HG03066 (cell line): ENCODE results near the gene LHPP.

Source experiments
- ATAC-seq: cut with Tn5 transposase; IDR thresholded peaks from one replicate; pipeline ENCODE4 v1.9.1; 2021; ENCODE audit warnings: low read depth; ENCODE audit not compliant: unreplicated experiment

LHPP gene

DNA sequence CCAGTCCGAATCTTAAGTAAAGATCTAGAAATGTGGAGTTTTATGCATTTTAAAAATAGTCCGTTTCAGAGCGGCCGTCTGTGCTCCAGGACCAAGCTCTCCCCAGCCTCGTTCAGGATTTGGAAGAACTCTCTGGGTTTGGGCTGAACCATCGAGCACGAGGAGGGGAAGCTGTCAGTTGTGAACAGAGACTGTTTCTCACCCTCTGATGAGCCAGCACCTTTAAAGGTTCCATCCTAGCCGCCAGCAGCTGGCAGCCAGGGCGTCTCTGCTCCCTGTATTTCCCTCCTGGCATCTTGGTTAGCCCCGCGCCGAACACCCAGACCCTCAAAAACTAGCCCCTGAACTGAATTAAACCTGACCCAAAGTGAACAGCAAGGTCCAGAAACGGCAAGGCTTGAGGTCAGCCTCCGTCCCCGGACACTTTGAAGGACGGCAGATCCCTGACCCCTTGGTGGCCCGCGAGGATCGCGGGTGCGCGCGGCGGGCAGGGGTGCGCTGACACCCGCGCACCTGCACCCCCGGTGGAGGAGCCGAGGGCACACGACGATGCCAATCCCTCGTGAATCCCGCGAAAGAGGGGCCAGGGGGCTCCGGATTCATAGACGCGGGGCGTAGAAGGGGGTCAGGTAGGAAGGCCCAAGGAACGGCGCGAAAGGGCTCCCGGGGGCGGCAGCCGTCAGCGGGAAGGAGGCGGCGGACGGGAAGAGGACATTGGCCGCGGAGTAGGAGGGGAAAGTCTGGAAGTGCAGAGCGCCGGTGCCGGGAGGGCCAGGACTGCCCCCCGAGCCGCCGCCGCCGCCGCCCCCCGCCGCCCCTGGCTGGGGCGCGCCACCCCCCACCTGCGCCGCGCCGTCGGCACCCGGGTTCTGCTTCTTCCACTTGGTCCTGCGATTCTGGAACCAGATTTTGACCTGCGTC is 14.5 kb upstream of the LHPP start:
- ATAC-seq, result no peak

DNA sequence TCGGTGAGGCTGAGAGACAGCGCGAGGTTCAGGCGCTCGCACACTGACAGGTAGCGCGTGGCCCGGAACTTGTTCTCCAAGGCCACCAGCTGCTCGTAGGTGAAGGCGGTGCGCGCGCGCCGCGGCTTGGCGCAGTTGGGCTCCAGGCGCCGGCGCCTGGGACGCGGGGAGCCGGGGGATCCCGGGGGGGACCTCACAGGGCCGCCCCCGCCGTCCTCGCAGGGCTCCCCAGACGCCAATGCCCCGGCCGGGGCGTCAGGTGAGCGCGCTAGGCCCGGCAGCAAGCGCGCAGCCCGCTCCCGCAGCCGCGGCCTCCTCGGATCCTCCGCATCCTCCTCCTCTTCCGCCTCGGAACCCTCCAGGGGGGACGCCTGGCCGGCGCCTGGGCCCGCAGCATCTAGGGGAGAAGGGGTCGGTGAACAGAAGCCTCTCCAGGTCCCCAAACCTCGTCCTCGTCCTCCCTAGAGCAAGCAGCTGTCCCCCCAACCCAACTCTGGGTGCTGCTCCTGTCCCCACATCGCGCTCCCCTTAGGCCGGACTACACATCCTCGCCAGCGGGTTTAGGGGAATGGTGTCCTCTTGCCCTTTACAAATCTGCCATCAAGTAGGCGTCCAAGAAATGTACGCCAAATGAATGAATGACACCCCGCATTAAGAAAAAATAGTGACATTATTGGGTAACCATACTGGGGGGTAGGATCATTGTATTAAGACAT is 13.7 kb upstream of the LHPP start:
- ATAC-seq, result no peak

DNA sequence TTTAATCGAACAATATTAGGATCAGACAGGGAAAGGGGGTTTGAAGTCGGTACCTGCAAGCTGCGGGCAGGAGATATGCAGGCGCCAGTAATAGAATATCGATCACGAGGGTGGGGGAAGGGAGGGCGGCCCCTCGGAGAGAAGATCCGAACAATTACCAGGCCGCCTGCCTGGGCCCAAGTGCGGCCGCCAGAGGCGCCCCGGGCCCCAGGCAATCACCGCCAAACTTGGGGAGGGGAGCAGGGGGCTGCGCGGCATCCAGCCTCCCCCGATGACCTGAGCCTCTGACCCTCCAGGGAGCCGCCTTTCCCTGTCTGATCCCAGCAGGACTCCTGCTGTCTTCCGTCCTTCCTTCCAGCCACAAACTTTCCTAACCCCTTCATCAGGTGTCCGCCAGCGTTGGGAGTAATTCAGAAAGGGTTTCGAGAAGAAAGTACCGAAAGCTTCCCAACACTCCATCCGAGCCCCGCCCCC is 12.9 kb upstream of the LHPP start:
- no peak for ATAC-seq

DNA sequence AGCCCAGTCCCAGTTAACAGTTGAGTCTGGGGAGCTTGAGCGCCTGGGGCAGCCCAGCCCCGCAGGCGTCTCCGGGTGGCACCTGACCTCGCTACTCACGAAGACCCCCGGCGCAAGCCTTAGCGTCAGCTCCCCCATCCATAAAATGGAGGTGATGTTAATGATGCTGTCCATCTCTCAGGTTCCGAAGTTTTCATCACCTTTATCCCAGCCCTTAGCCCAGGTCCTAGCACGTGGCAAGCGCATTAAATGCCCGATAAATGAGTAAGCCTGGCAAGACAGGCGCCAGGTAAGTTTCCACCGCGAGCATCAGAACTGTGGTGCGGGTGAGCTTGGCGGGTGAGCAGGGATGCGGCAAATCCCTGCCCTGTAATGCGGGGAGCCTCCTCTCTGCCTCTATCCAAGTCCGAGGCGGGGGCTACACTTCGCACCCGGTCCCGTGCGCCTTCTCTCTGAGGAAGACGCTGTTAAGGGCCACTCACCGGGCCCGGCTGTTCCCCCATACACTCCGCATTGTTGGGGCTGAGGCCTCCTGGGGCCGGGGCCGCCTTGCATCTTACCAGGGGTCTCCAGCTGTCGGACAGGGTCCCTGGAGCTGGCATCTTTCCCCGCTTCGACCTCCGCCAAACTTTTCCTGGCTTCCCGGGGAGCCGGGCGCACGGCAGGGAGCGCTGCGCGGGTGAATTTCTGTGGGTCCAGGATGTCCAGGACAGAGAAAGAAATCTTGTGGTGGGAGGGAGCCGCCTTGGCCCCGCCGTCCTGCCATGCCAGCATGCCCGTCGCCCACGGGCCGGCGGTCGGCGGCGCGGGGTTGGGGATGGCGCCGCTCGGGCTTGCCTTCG is 12.2 kb upstream of the LHPP start:
- ATAC-seq, result no peak

DNA sequence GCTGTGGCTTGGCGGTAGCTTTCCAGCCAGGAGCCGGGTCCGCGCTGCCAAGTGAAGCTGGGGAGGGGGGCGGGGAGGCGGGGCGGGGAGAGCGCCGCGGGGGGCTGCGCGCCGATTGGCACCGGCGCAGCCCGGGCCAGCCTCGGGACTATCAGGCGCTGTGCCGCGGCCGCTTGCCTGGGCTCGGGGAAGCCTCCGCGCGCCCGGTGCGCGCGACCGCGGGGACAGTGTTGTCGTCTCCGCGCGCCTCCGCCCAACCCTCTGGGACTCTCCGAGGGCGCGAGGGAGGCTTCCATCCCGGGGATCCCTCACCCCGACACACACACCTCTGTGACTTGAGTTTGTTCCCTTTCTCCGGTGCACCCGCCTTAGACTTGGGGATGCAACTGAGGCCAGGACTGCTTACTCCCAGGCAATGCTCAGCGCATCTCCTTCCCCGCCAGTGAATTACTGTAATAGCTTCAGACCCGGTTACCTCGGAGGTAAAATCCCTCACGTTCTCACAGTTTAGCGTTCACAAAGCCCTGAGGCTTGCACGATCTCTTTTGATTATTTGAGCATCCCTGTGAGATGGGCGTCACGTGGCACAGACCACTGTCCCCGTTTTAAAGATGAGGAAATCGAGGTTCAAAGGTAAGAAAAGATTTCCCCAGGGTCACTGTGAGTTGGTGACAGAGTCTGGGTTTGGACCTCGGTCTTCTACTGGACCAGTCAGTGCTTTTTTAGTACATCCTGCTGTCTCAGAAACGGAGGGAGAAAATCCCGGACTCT is 11.4 kb upstream of the LHPP start, which contains the start of gene NKX1-2:
Gene NKX1-2 (minus strand): TSS at position 24 of the 771 bp plus-strand sequence. CDS start 92 bp downstream, outside the sequence.
- no peak for ATAC-seq

DNA sequence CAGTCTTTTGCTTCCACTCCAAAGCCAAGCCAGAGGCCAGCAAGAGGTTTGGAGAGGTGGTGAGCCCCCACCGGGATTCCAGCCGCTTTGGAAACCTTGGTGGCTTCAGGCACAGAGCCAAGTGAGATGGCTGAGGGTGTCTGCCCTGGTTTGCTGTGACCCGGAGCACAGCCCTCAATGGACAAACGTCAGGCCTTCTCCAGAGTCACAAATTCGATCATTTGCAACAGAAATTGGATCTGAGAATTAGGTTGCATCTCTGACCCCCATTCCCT is 10.9 kb upstream of the LHPP start:
- ATAC-seq, result no peak

DNA sequence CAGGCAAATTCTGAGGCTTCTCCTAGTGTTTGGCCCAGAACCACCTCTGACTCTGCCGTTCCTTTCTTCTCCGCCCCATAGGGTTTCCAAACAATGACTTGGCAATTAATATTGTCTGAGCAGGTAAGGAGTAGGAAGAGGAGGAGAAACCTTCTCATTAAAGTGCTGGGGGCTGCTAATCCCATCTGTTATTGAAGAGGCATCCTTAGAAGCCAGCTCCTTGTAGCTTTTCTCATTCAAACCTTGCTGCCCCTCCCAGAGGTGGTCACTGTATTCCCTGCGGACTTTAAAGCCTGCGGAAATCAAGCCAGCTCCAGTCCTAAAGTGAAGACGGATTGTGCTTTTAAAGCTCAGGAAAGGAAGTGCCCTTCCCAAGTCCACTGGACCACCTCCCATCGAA is 10.3 kb upstream of the LHPP start:
- ATAC-seq, result no peak

DNA sequence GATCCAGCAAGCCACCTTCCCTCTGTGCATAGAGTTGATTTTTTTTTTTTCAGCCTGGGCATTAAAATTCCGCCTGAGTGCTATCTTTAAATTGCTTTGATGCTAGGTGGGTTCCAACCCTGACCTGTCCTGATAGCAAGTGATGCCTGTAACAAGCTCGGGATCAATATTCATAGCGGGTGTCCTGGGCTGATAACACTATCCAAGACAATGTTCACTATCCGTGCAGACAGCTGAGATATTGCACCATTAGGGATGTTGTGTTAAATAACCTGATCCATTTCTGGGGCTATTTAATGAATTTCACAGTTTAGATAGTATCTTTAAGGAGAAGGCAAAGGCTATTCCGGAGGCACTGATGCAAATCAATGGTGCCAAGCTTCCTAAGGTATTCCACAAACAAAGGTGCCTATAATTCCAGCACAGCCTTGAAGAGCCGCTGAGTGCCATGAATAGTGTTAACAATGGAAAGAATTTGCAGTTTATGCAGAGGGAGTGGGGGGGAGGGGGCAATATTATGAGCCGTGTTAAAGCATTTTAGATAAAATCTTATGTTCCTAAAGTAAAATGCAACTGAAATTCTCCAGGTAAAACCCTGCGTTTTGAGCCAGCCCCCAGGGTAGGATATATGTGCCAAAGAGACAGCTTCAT is 7.5 kb upstream of the LHPP start:
- ATAC-seq, result no peak

DNA sequence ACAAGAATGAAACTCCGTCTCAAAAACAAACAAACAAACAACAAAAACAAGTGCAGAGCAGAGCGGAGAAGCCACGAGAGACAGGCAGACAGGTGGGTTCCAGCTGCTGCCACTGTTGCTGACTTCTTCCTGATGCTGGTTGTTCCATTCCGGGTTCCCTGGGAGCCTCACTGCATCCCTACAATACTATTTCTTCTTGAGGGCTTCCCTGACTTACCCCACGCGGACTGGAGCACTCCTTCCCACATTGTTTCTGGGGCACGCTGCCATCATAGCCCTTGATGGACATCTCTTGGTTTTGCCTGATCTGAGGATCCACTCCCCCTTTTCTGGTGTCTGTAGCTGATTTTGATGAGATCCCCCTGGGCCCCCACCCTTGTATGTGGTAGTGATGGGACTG is 6.2 kb upstream of the LHPP start:
- ATAC-seq, result no peak

DNA sequence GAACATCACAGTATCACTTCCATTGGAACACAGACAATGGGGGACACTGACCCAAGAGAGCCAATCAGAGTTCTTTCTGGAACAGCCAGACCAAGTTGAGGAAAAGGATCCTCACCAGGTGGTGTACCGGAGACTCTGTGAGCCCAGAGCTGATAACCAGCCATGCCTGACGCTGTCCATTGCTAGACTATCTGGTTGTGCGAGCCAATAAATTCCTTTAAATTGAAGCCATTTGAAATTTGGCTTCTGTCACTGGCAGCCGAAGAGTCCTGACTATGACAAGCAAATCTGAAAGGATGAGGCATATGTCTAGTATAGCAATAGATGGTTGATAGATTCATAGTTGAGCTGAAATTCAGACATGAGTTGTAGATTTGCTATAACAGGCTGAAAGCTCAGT is 3.1 kb upstream of the LHPP start:
- no peak for ATAC-seq

DNA sequence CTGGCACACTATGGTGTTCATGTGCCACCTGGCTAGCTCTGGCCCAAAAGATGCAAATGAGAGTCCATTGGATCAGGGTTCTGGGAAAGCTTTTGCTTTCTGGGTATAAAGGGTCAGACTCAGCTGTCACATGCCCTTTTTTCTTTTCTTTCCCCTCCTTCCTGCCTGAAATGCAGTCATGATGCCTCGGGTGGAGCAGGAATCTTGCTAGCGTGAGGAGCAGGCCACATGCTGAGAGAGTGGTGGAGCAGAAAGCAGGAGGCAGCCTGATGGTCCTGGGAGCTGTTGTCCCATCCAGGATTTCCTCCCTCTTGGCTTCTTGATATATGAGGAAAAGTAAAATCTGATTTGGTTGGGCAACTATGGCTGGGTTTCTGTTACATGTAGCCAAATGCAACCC is 2.7 kb upstream of the LHPP start:
- ATAC-seq, result no peak

DNA sequence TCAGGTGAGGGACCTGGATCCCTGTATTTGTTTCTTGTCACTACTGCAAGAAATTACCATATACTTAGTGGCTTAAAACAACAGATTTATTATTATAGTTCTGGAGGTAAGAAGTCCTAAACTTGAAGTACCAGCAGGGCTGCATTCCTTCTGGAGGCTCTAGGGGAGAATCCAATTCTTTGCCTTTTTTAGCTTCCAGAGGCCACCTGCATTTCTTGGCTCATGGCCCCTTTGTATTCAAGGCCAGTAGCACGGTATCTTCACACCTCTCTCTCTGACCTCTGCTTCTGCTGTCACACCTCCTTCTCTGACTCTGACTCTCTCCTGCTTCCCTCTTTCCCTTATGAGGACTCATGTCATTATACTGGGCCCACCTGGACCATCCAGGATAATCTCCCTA is 2.2 kb upstream of the LHPP start:
- no peak for ATAC-seq

DNA sequence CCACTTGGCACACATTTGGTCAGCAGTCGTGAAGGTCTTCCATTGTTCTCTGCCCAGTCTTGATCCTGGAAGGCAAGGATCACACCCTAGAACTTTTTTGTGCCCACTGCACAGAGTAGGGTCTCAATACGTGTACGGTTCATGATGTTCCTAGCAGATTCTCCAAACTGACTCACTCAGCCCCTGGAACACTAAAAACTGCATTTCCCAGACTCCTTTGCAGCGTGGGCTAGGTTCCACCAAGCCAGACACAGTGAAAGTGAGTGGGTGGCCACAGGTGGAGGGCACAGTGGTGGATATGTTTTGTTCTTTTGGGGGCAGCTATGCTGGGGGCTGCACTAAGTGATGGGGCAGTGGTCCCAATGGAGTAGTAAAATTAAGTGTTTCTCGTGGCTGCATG is 1.5 kb upstream of the LHPP start:
- no peak for ATAC-seq

DNA sequence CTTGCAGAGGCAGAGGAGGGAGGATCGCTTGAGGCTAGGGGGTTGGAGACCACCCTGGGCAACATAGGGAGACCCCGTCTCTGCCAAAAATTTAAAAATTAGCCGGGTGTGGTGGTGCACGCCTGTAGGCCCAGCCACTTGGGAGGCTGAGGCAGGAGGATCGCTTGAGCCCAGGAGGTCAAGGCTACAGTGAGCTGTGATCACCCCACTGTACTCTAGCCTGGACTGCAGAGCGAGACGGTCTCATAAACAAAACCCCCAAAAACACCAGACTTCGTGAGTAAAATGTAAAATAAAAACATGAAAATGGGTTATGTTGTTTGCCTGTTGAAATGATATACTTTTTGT is 699 bp downstream of the LHPP start:
- ATAC-seq, result no peak

DNA sequence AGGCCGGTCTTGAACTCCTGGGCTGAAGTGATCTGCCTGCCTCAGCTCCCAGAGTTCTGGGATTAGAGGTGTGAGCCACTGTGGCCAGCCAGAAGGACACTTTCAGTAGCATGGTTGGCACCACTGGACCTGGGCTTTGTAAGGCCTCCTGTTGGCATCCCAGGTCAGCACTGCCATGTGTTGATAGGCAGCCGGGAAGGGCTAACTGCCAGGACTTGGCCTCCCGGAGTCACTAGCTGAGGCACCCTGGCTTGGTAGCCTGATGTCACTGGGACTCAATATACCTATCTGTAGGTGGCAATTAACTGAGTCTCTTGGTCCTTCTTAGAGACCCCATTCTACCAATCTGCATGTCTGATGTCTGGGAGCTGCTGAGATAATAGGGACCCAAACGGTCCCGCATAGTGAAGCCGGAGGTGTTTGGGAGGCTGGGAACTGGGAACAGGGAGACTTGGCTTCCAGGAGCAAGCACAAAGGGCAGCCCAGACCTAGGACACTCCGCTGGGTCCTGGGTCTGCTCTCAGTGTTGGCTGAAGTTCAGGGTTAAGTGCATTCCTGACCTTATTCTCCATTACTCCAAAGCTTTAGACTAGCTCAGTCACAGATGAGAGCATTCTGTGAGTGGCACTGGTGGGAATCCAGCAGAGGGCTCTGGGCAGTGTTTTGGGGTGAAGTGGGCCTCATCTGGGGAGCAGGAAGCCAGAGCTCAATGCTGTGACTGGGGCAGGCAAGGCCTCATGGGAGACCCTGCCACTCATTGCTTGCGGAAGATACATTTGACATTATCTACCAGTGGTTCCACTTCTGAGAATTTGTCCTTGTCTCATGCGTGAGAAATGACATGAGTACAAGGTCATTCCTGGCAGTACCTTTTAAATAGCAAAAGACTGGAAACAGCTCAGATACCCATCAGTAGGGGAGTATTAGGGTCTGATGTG is 2.7 kb downstream of the LHPP start:
- ATAC-seq, result no peak

DNA sequence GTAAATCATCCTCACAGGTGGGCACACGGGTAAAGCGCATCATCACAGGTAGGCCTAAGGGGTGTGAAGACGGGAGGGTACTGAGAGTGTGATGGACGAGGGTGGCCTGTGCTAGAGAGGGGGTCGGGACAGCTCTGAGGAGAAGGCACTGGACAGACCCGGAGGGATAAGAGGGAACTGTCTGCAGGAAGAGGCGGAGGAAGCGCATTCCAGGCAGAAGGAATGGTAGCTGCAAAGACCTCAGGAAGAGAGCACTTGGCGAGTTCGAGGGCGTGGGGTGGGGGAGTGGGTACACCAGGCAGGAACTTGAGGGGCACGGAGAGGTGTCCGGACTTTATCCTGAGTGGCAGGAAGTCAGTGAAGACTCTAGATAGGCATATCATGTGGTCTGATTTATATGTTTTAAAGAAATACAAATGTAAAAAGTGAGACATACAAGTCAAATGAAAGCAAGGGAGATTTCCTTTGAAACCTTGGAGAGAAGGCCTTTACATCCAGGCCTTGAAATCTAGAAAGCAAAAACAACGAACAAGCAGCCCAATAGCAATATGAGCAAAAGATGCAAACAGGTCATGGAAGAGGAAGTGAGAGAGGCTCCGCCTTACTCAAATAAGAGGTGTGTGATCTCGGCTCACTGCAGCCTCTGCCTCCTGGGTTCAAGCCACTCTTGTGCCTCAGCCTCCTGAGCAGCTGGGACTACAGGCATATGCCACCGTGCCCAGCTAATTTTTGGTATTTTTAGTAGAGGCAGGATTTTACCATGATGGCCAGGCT is 3.6 kb downstream of the LHPP start:
- no peak for ATAC-seq

DNA sequence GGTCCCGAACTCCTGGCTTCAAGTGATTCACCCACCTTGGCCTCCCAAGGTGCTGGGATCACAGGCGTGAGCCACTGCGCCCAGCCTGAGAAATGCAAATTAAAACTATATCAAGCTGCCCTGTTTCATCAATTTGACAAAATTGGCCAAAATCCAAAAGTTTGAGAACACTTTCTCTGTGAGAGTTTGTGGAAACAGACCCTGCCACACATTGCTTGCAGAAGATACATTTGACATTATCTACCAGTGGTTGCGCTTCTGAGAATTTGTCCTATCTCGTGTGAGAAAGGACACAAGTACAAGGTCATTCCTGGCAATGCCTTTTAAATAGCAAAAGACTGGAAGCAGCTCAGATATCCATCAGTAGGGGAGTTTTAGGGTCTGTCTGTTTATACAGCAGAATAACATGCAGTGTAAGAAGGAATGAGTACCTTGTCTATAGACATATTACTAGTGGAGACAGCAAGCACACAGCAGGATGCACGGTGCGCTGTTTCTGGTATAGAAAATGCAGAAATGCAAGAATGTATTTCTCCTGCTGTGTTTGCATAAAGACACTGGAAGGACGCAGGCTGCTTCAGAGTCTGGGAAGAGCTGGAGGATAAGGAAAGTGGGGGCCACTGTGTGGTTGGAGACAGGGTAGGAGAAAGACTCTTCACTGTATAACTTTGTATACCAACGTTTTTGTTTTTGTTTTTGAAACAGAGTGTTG is 4.3 kb downstream of the LHPP start:
- ATAC-seq, result no peak

DNA sequence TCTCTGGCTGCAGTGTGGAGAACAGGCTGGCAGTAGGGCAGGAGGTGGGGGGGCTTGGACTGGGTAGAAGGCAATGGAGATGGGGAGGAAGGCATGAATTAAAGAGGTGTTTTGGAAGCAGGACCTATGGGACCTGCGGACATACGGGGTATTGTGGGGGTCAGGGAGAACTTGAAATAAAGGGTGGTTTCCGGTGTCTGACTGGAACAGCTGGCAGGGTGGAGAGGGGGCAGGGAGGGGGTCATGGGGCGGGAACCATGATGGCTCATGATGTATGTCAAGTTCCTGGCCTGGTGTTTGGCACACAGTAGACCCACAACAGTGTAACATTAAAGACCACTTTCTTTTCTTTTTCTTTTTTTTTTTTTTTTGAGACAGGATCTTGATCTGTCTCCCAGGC is 5.5 kb downstream of the LHPP start:
- no peak for ATAC-seq
